Activated T-helper 17 cell treated with anti-CD3 and anti-CD28 coated beads, Interleukin-2, amount 50 U/mL, for 72 hours (primary cell): ENCODE results near the gene DNAI7. TPM values are rescaled to one million over a fixed set of nuclear protein-coding genes. Genes with fewer than 3 reads are reported as not detected.

Experiments used
- ATAC-seq: fragments of 150-1000 bp; cut with Tn5 transposase; replicated peaks from 2 replicates; pipeline ENCODE4 v1.10.0; 2021; ENCODE audit warnings: mild to moderate bottlenecking, moderate library complexity
- H3K27ac Mint-ChIP-seq: one replicate; pipeline ENCODE4 v1.8.0; 2022; ENCODE audit warnings: mixed read lengths
- H3K27me3 Mint-ChIP-seq: one replicate; pipeline ENCODE4 v1.8.0; 2022; ENCODE audit warnings: mixed read lengths
- H3K36me3 Mint-ChIP-seq: one replicate; pipeline ENCODE4 v1.8.0; 2022; ENCODE audit warnings: low read depth, mild to moderate bottlenecking, mixed read lengths
- H3K4me1 Mint-ChIP-seq: one replicate; pipeline ENCODE4 v1.8.0; 2022; ENCODE audit warnings: mixed read lengths
- H3K4me3 Mint-ChIP-seq: one replicate; pipeline ENCODE4 v1.8.0; 2022; ENCODE audit warnings: mild to moderate bottlenecking, mixed read lengths
- H3K9me3 Mint-ChIP-seq: one replicate; pipeline ENCODE4 v1.8.0; 2022; ENCODE audit warnings: mixed read lengths
- total RNA-seq, 2 donors: library from RNA; stranded (reverse); gene quantifications; one replicate each; pipeline ENCODE4 v1.2.3, GENCODE V29; 2022

The DNAI7 gene, protein sequence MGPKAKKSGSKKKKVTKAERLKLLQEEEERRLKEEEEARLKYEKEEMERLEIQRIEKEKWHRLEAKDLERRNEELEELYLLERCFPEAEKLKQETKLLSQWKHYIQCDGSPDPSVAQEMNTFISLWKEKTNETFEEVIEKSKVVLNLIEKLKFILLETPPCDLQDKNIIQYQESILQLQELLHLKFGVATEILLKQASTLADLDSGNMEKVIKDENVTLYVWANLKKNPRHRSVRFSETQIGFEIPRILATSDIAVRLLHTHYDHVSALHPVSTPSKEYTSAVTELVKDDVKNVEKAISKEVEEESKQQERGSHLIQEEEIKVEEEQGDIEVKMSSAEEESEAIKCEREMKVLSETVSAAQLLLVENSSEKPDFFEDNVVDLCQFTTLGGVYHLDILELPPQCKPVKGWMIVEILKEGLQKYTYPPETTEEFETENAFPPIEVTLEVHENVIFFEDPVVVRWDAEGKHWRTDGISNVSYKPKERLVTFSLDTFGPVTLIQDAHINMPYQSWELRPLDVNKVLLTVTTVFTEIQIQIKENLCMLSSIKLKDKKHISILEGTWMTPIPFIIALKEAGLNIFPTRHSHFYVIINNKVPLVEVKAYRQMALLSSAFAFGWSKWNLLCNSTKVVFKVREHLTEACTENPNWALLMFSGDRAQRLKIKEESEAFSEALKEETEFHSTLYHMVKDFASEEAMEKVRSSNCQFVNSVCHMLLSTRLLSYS
- total RNA-seq = under 1 TPM in 1 of 2 donors, not detected in 1; 0.09 TPM

DNA sequence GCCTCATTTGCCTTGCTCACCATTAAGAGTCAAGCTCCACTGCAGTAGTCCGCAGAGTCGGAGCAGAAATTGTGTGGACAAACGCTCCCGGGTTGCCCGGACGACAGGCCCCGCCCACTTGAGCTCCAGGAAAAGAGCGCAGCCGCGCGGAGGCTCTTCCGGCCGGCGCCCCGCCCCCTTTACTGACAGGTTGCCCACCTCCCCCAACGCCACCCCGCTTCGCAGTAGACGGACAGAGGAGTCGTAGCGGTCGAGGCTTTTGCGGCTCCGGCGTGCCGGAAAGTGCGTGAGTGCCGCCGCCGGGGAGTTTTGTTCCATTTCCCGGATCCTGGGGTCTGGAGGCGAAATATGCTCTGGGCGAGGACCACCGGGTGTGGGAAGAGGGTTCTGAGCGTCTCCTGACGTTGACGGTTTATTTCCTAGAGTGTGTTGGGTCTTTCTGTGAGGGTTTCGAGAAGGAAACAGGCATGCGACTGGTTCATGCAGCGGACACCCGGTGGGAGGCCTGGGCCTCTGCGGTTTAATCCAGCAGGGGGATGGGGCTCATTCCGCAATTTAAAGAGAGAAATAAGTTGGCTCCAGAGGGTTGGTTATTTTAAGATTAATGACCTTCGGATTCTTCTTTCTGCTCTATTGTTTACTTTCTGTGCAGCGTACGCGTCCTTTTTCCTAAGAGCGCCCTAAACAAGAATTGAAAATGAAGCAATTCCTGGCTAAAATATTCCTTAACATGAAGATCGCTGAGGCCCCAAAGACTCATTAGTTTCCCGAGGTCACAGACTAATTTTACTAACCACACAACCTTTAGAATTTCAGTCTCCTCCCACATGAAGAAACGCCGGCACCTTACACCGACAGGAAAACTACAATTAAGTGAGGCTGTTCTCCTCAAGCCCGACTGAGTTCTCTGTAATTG, at the start of gene DNAI7, which contains the start of gene ETFRF1:
Gene DNAI7, minus strand, starts transcription at position 105 of the 916 bp plus-strand sequence. Its CDS starts 82 bp downstream, at position 23.
Gene ETFRF1, plus strand, starts transcription at position 182 of the 916 bp plus-strand sequence. CDS start 8,720 bp downstream, outside the sequence.
- H3K4me1 Mint-ChIP-seq = peaks cover 12% of the 10 kb centered on the region
- peaks cover 5% of the 10 kb centered on the region for H3K36me3 Mint-ChIP-seq
- no peaks in the 10 kb centered on the region for H3K27me3 Mint-ChIP-seq
- peak within 1 kb of the TSS; percentile 99 for H3K27ac Mint-ChIP-seq
- no peaks in the 10 kb centered on the region for H3K9me3 Mint-ChIP-seq
- ATAC-seq = peak; percentile 98
- peak within 1 kb of the TSS; percentile 94 for H3K4me3 Mint-ChIP-seq

DNA sequence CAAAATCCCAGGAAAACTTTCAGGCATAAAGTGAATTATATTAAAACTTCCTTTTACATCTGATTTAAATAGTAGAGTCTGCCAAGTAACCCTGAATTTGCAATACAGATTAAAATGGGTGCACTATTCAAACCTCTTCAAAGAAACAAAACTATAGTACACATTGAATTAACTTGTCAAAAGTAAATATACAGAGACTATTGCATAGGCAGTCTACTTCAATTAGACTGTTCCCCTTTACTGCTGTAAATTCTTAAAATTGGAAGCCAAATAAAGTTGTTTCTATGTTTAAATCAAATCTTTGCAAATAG, 48.7 kb upstream of the DNAI7 start:
- H3K4me3 Mint-ChIP-seq = no peak overlapping the region
- H3K9me3 Mint-ChIP-seq = no peaks in the 10 kb centered on the region
- H3K27ac Mint-ChIP-seq = no peak overlapping the region
- peaks cover 17% of the 10 kb centered on the region for H3K4me1 Mint-ChIP-seq
- no peaks in the 10 kb centered on the region for H3K27me3 Mint-ChIP-seq
- peaks cover 74% of the 10 kb centered on the region for H3K36me3 Mint-ChIP-seq
- ATAC-seq = no peak

DNA sequence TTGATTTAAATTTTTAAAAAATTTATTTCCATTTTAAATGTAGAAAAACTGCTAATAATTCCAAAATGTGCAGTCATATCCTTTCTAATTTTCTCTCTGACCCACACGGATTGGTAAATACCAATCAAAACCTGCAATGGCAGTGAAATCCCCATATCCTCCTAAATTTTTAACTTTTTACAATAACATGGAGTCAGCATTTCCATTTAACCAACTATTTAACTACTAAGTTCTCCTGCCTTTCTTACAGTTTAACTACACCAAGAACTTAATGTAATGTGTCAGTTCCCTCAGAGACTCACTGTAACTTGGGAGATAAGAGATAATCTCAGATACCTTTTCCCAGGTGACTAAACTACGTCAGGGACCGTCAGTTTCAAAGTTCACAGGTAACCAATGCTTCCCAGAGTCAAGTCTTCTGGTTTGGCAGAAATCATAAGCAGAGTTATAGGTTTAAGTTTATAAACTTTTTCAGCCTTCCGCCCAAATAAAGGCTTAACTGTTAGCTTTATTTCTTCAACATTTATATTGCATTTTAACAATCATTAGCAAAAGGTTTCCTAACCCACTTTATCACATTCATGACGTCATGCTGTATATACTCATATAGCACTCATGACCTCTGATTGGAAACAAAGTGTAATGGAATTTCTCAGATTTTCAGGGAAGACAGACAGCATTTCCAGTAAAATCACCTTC, 48.2 kb upstream of the DNAI7 start:
- no peaks in the 10 kb centered on the region for H3K27me3 Mint-ChIP-seq
- ATAC-seq = no peak
- peaks cover 74% of the 10 kb centered on the region for H3K36me3 Mint-ChIP-seq
- no peaks in the 10 kb centered on the region for H3K9me3 Mint-ChIP-seq
- H3K27ac Mint-ChIP-seq = no peak overlapping the region
- no peak overlapping the region for H3K4me3 Mint-ChIP-seq
- H3K4me1 Mint-ChIP-seq = peaks cover 17% of the 10 kb centered on the region

DNA sequence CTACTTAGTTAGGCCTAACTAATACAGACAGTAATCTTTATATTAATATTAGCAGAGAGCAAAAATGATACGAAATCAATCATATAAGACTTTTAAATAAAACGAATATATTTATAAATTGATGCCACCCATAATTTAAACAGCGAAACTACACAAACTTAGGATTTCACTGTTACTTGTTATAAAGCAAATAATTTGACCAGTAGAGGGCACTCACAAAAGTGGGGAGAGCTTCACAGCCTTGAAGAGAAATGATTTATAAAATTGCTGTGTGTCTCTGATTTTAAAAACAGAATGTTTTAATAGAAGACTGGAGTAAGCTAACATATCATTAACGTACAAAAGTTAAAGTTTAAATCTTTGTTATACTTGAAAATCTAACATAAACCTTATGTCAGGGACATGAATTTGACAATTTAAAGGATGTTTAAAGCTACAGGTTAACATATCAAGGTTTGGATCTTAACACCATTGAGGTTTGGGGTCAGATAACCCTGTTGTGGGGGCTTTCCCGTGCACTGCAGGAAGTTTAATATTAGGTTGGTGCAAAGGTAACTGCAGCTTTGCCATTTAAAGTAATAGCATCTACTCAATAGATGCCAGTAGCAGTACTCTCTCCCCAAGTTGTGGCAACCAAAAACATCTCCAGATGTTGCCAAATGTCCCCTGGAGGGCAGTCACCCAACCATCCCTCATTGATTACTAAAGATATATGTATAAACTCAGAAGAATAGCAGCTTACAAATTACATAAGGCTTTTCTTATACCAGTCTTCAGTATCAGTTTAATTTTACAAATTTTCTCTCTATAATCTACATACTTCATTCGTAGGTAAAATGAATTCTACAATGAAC, 46.4 kb upstream of the DNAI7 start:
- peaks cover 86% of the 10 kb centered on the region for H3K36me3 Mint-ChIP-seq
- H3K4me3 Mint-ChIP-seq = no peak overlapping the region
- peak; percentile 42 for ATAC-seq
- H3K27me3 Mint-ChIP-seq = no peaks in the 10 kb centered on the region
- no peak overlapping the region for H3K27ac Mint-ChIP-seq
- H3K9me3 Mint-ChIP-seq = no peaks in the 10 kb centered on the region
- peaks cover 17% of the 10 kb centered on the region for H3K4me1 Mint-ChIP-seq

DNA sequence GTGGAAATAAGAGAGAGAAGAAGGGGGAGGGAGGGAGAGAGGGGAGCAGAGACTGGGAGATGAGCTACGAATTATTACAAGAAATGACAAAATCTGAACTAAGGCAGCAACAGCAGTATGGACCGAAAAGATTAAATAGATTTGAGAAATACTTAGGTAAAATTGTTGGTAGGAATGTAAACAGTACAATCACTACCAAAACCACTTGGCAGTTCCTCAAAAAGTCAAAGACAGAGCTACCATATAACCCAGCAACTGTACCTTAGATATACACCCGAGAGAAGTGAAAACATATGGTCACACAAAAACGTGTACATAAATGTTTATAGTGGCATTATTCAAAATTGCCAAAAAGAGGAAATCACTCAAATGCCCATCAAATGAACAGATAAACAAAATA, 41.7 kb upstream of the DNAI7 start:
- peaks cover 15% of the 10 kb centered on the region for H3K4me1 Mint-ChIP-seq
- no peak overlapping the region for H3K4me3 Mint-ChIP-seq
- no peak for ATAC-seq

DNA sequence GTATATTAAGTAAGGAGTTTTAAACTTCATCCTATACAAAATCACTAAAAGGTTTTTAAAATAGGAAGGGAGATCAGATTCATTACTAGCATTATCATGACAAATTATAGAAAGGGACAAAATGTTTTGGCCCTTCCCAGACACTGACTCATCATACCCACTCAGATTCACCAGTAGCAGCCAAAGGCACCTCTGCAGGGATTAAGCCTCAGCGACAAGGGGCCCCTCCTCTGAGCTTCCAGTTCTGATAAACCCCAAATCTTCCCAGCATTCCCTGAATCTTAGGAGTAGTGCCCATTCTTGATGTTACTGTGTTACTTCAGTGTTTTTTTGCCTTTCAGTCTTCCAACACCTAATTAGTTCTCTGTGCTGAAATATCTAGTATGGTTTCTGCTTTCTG, 41.2 kb upstream of the DNAI7 start:
- Mint-ChIP-seq H3K4me1 (peaks cover 12% of the 10 kb centered on the region), H3K27me3 (no peaks in the 10 kb centered on the region), H3K9me3 (no peaks in the 10 kb centered on the region), H3K36me3 (peaks cover 84% of the 10 kb centered on the region), H3K27ac (no peak overlapping the region), H3K4me3 (no peak overlapping the region)
- peak; percentile 29 for ATAC-seq

More for the DNA sequence above, 41.7 kb upstream of the DNAI7 start:
- H3K36me3 Mint-ChIP-seq = peaks cover 84% of the 10 kb centered on the region
- no peak overlapping the region for H3K27ac Mint-ChIP-seq
- H3K27me3 Mint-ChIP-seq = no peaks in the 10 kb centered on the region
- H3K9me3 Mint-ChIP-seq = no peaks in the 10 kb centered on the region

DNA sequence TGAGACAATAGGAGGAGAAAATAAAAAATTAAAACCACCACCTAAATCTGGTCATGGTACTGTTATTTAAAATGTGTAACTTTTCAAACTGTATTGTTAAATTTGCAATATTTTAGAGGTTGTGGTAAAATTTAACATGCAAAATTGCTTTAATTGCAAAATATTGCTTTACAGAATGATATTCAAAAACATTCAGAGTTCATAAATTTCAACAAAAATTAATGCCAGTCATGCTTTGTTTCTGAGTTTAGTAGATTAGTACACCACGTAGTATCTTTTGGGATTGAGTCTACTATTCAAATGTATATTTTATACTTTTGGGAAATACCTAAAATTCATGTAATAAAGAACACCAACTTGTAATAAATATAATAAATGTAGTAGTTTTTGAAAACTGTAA, 18.4 kb upstream of the DNAI7 start:
- ATAC-seq = no peak
- Mint-ChIP-seq H3K36me3 (peaks cover 59% of the 10 kb centered on the region), H3K27ac (no peak overlapping the region), H3K4me1 (no peaks in the 10 kb centered on the region), H3K9me3 (no peaks in the 10 kb centered on the region), H3K4me3 (no peak overlapping the region), H3K27me3 (no peaks in the 10 kb centered on the region)

DNA sequence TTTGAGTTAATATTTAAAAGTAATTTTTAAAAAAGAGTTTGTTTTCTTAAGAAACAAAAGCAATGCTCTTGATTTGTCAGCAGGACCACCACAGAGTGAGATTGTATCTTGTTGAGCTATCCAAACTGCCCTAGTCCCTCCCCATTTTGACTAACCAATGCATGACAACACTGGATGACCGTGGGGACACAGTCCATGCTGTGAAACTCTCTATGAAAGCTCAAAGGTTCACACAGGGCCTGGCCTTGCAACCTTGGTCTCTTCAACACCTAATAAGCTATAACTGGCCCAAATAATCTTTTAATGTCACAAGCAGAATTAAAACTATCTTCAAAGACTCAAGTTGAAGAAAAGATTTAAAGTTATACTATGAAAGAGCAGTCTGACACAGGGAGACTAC, 13.6 kb upstream of the DNAI7 start:
- Mint-ChIP-seq H3K27me3 (no peaks in the 10 kb centered on the region), H3K27ac (no peak overlapping the region), H3K9me3 (no peaks in the 10 kb centered on the region), H3K4me3 (no peak overlapping the region), H3K4me1 (no peaks in the 10 kb centered on the region), H3K36me3 (peaks cover 66% of the 10 kb centered on the region)
- ATAC-seq = no peak

DNA sequence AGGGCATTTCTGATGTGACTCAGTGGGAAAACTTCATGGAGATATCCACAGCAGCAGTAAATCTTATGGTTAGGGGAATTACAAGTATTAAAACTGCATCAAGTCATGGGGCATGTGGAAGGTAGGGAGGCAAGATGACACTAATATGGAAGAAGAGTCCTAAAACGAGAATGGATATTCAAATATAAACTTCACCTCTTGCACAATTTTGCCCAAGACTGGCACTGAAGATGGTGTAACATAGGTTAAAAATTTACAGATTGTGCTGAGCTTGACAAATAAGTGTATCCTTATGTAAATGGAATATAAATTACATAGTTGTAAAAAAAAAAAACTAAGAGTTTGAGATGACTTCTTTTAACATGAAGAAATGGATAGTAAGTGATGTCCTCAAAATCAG, 12.9 kb upstream of the DNAI7 start:
- no peaks in the 10 kb centered on the region for H3K9me3 Mint-ChIP-seq
- ATAC-seq = no peak
- no peaks in the 10 kb centered on the region for H3K4me1 Mint-ChIP-seq
- no peaks in the 10 kb centered on the region for H3K27me3 Mint-ChIP-seq
- H3K27ac Mint-ChIP-seq = no peak overlapping the region
- peaks cover 66% of the 10 kb centered on the region for H3K36me3 Mint-ChIP-seq
- no peak overlapping the region for H3K4me3 Mint-ChIP-seq

DNA sequence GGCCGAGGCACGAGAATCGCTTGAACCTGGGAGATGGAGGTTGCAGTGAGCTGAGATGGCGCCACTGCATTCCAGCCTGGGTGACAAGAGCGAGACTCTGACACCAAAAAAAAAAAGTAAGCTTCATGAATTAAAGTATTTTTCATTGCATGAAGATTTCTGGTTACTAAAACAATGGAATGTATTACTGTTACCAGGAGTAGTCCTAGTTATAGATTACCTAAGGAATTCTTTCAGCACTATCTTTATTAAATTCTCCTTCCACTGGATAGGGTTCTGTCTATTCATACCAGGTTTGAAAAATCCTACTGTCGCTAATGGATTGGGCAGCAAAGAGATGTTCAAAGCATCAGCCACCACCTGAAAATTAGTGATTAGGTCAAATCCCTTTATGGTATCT, 12.5 kb upstream of the DNAI7 start:
- Mint-ChIP-seq H3K9me3 (no peaks in the 10 kb centered on the region), H3K4me3 (no peak overlapping the region), H3K27ac (no peak overlapping the region), H3K36me3 (peaks cover 66% of the 10 kb centered on the region), H3K27me3 (no peaks in the 10 kb centered on the region), H3K4me1 (no peaks in the 10 kb centered on the region)
- no peak for ATAC-seq

DNA sequence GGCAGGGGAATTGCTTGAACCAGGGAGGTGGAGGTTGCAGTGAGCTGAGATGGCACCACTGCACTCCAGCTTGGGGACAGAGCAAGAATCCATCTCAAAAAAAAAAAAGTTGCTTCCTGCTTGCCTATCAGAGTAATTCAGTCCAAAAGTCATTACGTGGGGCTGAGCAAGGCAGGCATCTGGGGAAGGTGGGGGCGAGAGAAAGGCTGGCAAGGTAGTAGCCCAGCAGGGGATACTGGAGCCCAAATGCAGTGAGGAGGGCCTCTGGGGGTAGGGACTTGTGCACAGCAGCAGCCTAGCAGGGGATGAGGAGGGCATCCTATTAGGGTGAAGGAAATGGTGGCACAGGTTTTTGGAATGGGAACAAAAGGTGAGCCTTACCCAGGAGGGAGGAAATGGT, 7.2 kb upstream of the DNAI7 start:
- no peak for ATAC-seq
- Mint-ChIP-seq H3K36me3 (peaks cover 22% of the 10 kb centered on the region), H3K4me1 (no peaks in the 10 kb centered on the region), H3K4me3 (no peak overlapping the region), H3K9me3 (no peaks in the 10 kb centered on the region), H3K27ac (no peak overlapping the region), H3K27me3 (no peaks in the 10 kb centered on the region)

DNA sequence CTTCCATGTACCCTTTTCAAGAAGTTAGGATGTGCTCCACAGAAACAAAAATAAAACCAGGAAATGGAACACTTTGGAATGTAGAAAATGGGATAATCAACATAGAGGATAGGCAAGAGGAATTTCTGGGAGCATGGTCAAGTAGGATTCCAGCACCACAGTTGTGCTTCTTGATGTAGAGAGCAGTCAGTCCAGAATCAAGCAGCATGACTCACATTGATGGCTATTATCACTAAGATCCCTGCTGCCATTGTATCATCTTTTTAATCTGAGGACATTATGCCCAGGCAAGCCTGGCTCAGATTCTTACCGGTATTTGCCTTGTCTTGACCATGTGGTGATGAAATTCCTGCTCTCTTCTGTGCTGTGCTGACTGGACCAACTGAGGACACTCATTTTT, 5.7 kb upstream of the DNAI7 start:
- H3K4me3 Mint-ChIP-seq = no peak overlapping the region
- peaks cover 8% of the 10 kb centered on the region for H3K36me3 Mint-ChIP-seq
- no peaks in the 10 kb centered on the region for H3K27me3 Mint-ChIP-seq
- H3K27ac Mint-ChIP-seq = no peak overlapping the region
- no peaks in the 10 kb centered on the region for H3K9me3 Mint-ChIP-seq
- H3K4me1 Mint-ChIP-seq = peaks cover 5% of the 10 kb centered on the region
- ATAC-seq = no peak

DNA sequence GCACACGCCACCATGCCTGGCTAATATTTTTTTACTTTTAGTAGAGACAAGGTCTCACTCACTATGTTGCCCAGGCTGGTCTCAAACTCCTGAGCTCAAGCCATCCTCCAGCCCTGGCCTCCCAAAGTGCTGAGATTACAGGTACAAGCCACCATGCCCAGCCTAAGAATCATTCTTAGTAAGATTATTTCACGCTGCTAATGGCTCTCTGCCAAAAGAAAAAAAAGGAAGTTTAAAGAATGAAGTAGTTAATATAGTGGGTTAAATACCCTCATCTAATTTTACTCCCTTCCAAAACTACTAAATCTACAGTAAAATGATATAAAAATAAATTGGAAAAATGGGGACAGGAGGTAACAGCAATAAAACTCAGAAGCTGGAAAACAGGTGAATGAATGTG, 2.6 kb upstream of the DNAI7 start:
- Mint-ChIP-seq H3K27me3 (no peaks in the 10 kb centered on the region), H3K4me3 (no peak overlapping the region), H3K36me3 (peaks cover 5% of the 10 kb centered on the region), H3K27ac (no peak overlapping the region), H3K4me1 (peaks cover 12% of the 10 kb centered on the region), H3K9me3 (no peaks in the 10 kb centered on the region)
- ATAC-seq = no peak
